ENCODE measurements around the gene ZXDB.

GRCh38 chrX:57596109-57596508 is 4.3 kb downstream of the ZXDB start:
- TF ChIP-seq EP300 (IDR thresholded peaks at IDR 0.05) (no peak), CTCF (IDR thresholded peaks at IDR 0.05) (no peak), MAFK (IDR thresholded peaks at IDR 0.05; ENCODE audit: partially characterized antibody) (no peak), ZFP36 (IDR thresholded peaks at IDR 0.05; ENCODE audit: borderline replicate concordance, partially characterized antibody) (no peak), RARB (CRISPR knock-in tag; IDR thresholded peaks at IDR 0.05) (no peak), MYC (IDR thresholded peaks at IDR 0.05; ENCODE audit: borderline replicate concordance, low read length) (no peak)
